ENCODE measurements around the gene POLR1G. TPM values are rescaled to one million over a fixed set of nuclear protein-coding genes. Genes with fewer than 3 reads are reported as not detected.
A peak's percentile ranks its signal among the peaks of the same experiment; 100 is the strongest.

POLR1G gene
- total and polyA plus RNA-seq, 9 of the 15 experiments (the other 6 are each of a cell fraction or from before 2014, with no cell fraction given) = 3.0 to 50.1 (median 27.4) TPM

GRCh38 chr19:45406226-45407090 lies at the start of gene POLR1G (continued):
- TF ChIP-seq FIP1L1 (IDR thresholded peaks at IDR 0.05; ENCODE audit: low read depth, low read length, poor library complexity, severe bottlenecking) (no peak), E2F4 (CRISPR knock-in tag; IDR thresholded peaks at IDR 0.05; ENCODE audit: low read depth) (0 out of 2 replicates have a peak, but pooled peaks have one; percentile 15), MXI1 (IDR thresholded peaks at IDR 0.05; ENCODE audit: low read depth, low read length) (peak; percentile 99), GABPA (tag; conservative IDR thresholded peaks at IDR 0.05; ENCODE audit: low read depth) (peak; percentile 57; the same call in 1 of the 2 replicates), CXXC5 (CRISPR knock-in tag; IDR thresholded peaks at IDR 0.05) (peak; percentile 70), ETS2 (tag; IDR thresholded peaks at IDR 0.05; ENCODE audit: borderline replicate concordance, poor library complexity, severe bottlenecking) (no peak), ZNF277 (CRISPR knock-in tag; IDR thresholded peaks at IDR 0.05; ENCODE audit: borderline replicate concordance) (no peak), TCF7L2 (IDR thresholded peaks at IDR 0.05; ENCODE audit: low read depth, low read length) (peak; percentile 96), HNRNPLL (IDR thresholded peaks at IDR 0.05; ENCODE audit: low read depth, low read length, poor library complexity, severe bottlenecking) (peak; percentile 25), ZNF699 (CRISPR knock-in tag; IDR thresholded peaks at IDR 0.05; ENCODE audit: insufficient replicate concordance) (no peak), CREB5 (CRISPR knock-in tag; IDR thresholded peaks at IDR 0.05) (no peak), BDP1 (IDR thresholded peaks at IDR 0.05; ENCODE audit: insufficient read depth, insufficient read length) (no peak), ID3 (CRISPR knock-in tag; IDR thresholded peaks at IDR 0.05) (no peak), ID3 (tag; IDR thresholded peaks at IDR 0.05) (no peak), STAT5B (CRISPR knock-in tag; IDR thresholded peaks at IDR 0.05) (no peak), MED1 (CRISPR knock-in tag; IDR thresholded peaks at IDR 0.05; ENCODE audit: borderline replicate concordance) (no peak), ZNF121 (CRISPR knock-in tag; conservative IDR thresholded peaks at IDR 0.05) (no peak), MYBL2 (IDR thresholded peaks at IDR 0.05; ENCODE audit: low read depth) (0 out of 2 replicates have a peak, but pooled peaks have one; percentile 10), MYBL2 (CRISPR knock-in tag; IDR thresholded peaks at IDR 0.05; ENCODE audit: borderline replicate concordance) (no peak), SRF (CRISPR knock-in tag; IDR thresholded peaks at IDR 0.05) (no peak), GATAD2A (IDR thresholded peaks at IDR 0.05) (no peak), KAT8 (IDR thresholded peaks at IDR 0.05; ENCODE audit: low read depth) (no peak), EHMT2 (IDR thresholded peaks at IDR 0.05) (no peak), EP400 (IDR thresholded peaks at IDR 0.05) (peak; percentile 95)

Data from K562 (cell line).